Stimulated activated CD8-positive, alpha-beta memory T cell treated with anti-CD3 and anti-CD28 coated beads, Interleukin-12 subunit alpha, Interleukin-12 subunit beta, amount 100 ng/mL, for 24 hours (primary cell): Measurements from ENCODE around the gene CNTN5.
"Not testable (repeated sequence)": the region's sequence is repeated elsewhere in the genome, so short reads cannot be mapped to it uniquely, and the experiment has no call there.

Source experiments
- DNase-seq: peaks from one replicate; pipeline ENCODE4 v3.0.0-alpha.2; 2020; ENCODE audit errors: extremely low read depth

The CNTN5 gene

DNA sequence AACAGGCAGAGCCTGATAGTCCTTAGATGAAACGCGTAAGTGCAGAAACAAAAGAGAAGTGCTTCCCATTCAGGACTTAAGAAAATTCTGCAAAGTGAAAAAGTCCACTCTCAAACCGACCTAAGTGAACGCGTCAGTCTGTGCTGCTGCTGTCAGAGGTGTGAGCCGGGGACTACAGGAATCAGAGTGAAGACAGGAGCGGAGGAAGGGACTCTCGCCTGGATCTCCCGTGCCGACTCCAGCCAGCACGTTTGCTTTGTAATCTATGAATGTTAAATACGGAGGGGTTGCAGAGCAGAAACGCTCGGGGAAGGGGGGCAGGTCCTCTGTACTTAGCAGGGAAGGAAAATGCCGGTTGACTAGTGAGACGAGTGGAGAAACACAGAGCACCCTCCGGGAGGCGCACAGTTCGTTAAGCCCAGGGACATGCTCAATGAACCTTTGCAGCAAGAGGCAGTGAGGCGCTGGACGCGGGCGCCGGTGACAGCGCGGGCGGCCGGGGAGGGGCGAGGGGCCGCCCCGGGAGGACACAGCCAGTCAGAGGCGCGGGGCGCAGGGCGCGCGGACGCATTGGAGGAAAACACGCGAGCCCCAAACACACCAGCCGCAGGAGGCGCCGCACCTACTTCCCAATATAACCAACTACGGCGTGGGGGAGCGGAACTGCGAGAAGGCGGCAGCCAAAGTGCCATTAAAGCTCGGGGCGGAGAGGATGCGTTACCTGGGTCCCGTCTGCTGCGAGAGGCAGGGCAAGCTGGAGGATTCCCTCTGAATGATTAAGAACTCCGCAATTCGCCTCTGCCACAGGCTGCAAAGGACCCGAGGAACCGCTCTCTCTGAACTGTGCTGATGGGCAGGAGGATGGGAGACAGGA, at the start of gene CNTN5:
Gene CNTN5, plus strand, starts transcription at position 598 of the 874 bp plus-strand sequence.
- DNase-seq = no peak

- DNase-seq = no peak
These were observed 41.5 kb upstream of the CNTN5 start for GRCh38 chr11:98979205-98979604.

DNA sequence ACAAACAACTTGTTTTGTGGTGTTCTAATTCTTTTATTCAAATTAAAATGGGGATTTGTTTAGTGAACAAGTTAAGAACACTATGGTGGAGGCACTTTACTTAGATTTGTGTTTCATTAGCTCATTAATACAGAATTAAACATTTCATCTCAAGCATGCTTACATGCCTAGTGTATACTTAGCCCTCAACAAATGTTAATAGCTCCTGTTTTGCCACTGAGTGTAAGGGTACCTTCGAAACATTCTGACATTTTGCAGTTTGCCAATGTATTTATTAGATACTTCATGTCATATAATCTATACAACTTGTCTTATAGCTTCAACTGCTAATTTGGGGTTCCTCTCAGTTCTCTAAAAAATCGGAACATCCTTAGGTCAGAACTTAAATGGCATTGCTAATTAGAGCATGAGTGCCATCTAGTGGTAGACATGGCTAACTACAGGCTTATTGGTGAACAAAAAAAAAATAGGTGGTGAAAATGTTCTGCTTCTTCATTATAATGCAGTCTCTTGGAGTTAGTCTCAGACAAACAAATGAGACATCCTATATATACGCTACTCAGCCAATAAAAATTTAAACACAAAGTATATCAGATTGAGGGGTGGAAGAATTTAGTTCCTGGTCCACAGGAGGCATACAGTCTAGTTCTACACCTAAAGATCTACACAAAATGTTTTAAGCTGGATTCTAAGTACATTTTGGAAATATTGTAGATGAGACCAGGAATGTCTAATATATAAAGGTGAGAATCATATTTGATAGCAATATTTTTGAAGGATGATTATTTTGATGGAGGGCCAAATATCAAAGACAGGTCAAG, 4.9 kb upstream of the CNTN5 start:
- DNase-seq = no peak

DNA sequence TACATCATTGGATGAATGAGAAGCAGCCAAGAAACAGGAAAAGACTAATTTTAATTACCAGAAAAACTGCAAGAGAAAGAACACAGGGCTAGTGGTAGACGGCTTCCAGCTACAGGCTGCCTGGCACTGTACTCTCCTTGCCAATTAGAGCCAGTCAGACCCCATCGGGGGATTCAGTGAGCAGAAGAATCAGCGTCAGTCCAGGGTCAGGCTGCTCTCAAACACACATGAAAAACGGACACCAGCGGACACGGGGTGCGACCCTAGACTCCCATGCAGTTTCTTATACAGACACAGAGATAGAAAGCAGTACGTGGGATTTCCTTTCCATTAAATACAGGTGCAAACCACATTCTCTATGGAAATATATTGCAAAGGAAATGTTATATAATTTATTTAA, 1.1 kb upstream of the CNTN5 start:
- DNase-seq = no peak

GRCh38 chr11:99037057-99037456, 16.3 kb downstream of the CNTN5 start:
- no peak for DNase-seq

GRCh38 chr11:99063331-99063730, 42.6 kb downstream of the CNTN5 start:
- no peak for DNase-seq

GRCh38 chr11:99065121-99065520, 44.4 kb downstream of the CNTN5 start:
- DNase-seq = no peak

DNA sequence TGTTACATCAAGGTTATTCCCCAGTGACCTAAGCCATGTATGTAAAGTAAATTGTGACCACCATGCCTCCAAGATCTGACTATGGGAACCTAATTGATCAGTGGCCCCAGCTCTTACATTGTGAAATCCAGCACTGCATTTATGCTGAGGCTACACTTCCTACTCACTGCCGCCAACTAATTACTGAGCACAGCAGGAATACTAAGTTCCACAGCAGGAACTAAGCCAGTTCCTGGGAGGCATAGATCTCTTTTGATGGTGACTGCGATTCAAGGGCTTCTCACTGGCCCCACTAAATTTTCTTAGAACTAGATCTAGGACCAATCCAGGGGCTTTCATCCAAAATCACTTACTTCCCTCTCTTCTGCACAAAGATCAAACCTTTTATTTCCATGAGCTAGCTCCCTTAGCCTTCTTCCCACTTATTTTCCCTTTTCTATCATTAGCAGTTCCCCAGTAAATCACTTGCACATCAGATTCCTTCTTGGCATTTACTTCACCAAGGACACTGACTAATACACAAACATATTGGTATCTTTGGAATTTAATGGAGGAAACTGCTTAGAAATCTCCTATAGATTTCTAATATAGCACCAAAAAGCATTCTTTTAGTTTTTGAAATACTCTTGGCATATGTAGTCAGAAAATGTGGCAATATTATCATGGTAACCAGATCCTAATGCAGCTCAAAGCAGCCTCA, 46.0 kb downstream of the CNTN5 start:
- DNase-seq = no peak

DNA sequence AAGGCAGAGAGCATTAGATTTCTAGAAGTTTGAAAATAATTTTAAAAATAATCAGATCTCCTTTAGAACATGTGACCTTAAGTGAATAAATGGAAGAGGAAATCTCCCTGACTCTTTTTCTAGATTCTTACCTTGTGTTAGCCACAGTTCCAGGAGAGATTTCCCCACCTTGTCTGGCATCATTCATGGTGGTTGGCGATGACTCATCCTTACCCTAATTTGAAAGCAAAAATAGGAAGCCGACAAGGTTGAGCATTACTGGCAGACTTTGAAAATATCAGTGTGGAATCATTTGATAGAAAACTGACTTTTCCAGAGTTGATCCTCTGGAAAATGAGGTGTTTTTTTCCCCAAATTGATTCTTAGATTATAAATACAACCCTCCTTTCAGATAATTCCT, 48.1 kb downstream of the CNTN5 start:
- DNase-seq = no peak

GRCh38 chr11:99069856-99070444, 49.2 kb downstream of the CNTN5 start:
- DNase-seq = no peak

GRCh38 chr11:99079576-99079975, 58.8 kb downstream of the CNTN5 start:
- no peak for DNase-seq

GRCh38 chr11:99080154-99080553, 59.4 kb downstream of the CNTN5 start:
- no peak for DNase-seq

DNA sequence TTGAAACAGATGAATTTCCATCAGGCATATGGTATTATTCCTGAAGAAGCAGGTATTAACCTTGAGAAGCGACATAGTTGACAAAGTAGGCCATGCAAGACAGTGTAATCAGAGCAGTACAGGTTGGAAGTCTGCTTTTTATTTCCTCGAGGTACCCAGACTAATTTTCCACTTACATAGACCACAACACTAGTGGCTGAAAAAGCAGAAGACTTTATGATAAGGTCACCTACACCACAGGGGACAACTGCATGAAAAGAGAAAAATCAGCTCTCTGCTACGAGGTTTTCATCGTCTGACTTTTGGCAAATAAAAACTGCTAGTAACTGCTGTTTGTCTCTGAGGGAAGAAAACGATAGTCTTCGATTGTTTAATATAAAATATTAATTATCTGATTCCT, 77.5 kb downstream of the CNTN5 start:
- DNase-seq = no peak

GRCh38 chr11:99098751-99099150, 78.0 kb downstream of the CNTN5 start:
- DNase-seq = no peak

- no peak for DNase-seq
These were observed 96.9 kb downstream of the CNTN5 start for GRCh38 chr11:99117603-99118002.

GRCh38 chr11:99133862-99134261, 113.1 kb downstream of the CNTN5 start:
- DNase-seq = not testable (repeated sequence)

- no peak for DNase-seq
These were observed 114.8 kb downstream of the CNTN5 start for GRCh38 chr11:99135508-99135907.

DNA sequence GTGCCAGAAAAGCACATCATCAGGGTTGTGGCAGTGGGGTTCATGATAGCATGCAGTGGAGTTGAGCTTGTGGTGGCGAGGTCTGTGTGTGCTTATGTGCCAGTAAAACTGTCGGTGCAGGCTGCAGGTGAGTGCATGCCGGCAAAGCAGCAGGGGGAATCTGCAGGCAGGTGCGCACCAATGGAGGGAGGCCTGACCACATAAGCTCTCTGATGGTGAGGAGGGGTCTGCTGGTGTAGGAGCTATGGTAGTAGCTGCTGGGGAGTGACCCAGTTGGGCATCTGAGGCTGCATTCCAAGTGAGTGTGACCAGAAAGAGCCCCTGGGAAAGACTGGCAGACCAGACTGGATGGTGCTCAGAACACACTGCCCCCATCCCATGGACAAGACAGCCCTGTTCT, 121.5 kb downstream of the CNTN5 start:
- DNase-seq = no peak

GRCh38 chr11:99148352-99148751, 127.6 kb downstream of the CNTN5 start:
- no peak for DNase-seq

GRCh38 chr11:99154277-99154676, 133.5 kb downstream of the CNTN5 start:
- no peak for DNase-seq

DNA sequence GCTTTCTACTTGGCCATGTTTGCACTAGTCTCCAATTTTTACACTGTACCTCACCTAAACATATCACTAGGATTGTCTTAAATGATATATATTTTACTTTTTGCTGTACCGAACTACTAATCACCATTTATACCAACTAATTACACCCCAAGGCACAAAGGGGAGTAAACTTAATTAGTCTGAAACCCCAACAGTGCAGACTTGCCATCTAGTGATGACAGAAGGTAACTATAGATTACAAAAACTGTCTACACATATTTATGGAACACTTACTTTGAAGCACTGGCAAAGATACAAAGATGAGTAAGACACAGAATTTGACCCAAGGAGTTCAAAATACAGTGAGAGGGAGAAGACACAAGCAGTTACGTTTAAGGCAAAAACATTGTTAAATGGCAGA, 139.7 kb downstream of the CNTN5 start:
- DNase-seq = no peak

GRCh38 chr11:99162819-99163218, 142.1 kb downstream of the CNTN5 start:
- DNase-seq = no peak
